Measurements from ENCODE around the gene TRPM3.

Gene TRPM3

DNA sequence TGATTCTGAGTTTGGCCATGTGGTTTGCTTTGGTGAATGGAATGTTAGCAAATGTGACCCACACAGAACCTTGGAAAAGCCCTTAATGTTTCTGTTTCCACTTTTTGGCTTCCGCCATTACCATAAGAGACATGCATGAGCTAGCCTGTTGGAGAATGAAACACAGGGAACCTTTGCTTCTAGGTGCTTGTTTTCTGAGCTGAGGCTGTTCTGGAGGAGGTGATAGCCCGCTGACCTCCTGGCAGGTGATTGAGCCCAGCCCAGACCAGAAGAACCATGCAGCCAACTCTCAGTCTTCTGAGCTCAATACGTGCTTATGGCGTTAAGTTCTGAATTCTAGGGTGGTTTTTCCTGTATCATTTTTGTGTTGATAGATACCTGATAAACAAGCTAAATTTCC, 558.4 kb downstream of the TRPM3 start:
- no peak for DNase-seq (ENCODE audit: low read depth in 1 of 2, low spot score in 1 of 2)

DNA sequence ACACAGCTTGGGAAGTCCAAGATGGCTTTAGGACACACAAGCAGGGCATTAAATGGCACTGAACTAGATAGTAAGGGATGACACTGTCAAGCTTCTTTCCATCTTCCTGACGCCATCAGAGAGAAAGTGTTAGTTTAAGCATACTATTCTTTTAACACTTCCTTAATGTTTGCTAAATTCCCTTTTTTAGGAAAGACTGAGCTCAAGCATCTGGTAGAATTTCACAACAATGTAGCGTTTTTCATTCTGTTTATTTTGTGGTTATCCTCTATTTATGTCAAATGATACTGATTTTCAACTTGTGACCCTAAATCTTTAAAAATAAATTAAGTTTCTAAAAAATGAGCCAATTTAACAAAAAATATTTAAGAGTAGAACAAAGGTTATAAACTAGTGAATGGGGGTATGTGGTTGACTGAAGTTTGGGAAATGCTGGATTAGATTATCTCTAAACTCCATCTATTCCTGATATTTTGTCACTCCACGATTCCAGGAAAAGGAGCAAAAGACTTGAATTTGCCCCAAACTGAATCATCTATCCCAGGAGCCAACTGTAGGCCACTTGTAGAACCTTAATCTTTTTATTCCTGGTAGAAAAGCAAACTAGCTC, 559.5 kb downstream of the TRPM3 start:
- no peak for DNase-seq (ENCODE audit: low read depth in 1 of 2, low spot score in 1 of 2)

DNA sequence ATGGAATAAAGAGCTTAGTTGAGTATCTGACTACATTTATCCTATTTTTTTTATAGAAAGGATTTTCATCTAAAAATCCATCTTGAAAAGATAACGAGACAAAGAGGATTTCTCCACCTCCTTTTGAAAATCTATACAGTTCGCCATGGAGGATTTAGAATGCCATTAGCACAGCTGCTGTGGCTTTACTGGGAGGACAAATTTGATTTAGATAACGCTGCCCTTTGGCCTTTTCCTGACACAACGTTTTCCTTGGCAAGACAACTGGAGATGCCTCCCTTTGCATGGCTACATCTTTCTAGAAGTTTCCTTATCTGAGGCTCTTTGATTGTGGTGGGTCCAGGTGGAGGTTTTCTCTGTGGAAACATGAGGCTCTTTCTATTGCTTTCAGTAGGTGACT, 560.3 kb downstream of the TRPM3 start:
- no peak for DNase-seq (ENCODE audit: low read depth in 1 of 2, low spot score in 1 of 2)

DNA sequence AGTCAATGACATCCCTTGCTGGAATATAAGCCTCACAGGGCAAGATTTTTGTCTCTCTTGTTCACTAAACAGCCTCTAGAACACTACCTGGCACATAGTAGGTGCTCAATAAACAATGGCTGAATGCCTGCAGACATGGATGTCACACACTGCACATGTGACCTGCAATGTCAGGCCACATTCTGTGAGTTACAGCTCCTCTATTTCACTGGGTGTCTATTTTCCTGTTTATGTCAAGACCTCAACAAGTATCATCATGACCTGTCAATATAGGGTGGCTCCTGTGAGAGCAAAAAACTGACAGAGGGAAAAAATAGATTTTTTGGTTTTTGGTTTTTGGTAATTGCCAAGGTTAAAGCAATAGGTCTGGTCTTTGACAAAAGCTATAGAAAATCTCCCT, 562.3 kb downstream of the TRPM3 start:
- DNase-seq (ENCODE audit: low read depth in 1 of 2, low spot score in 1 of 2), result no peak

DNA sequence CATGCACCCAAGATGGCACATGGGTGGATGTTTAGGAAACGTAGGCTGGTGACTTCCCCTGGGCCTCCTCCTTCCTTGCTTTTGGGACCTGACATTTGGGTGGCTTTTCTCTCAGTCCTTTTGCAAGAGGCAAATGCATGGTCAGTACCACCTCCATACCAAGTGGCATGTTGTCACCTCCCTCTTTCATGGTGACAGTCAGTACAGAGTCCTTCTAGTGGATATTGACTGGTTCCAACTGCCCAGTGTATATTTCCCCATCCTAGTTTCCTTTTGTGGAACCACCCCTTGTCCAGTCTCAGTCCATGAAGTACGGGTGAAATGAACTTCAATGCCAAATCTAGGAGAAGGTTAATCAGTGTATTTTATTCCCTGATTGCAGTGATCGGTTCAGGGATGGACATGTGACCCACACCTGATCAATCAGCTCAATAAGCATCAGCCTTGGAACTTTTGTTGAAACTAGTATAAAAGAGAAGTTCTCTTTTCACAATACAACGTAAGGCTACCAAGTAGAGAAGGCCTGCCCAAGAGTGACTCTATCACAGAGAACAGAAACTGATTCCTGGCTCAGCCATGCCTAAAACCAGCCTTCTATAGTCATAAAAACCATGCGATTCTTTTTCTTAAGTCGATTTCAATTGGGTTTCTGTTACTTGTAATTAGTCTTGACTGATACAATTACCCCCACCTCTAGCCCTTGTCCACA, 563.6 kb downstream of the TRPM3 start:
- no peak for DNase-seq (ENCODE audit: low read depth in 1 of 2, low spot score in 1 of 2)

DNA sequence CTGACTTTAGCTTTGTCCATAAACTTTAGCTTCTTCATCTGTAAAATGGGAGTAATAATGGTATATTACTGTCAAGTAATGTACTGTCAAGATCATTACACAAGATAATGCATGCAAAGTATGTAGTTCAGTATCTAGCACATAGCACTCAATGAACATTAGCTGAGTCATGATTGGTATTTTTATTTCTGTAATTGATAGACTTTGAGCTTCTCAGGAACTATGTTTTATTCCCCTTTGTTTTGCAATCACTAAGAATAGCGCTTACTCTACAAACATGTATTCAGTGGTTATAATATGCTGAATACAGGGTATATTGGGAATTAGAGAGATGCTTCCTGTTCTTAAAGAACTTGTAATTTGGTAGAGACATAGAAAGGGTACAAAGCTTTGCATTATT, 564.6 kb downstream of the TRPM3 start:
- no peak for DNase-seq (ENCODE audit: low read depth in 1 of 2, low spot score in 1 of 2)

DNA sequence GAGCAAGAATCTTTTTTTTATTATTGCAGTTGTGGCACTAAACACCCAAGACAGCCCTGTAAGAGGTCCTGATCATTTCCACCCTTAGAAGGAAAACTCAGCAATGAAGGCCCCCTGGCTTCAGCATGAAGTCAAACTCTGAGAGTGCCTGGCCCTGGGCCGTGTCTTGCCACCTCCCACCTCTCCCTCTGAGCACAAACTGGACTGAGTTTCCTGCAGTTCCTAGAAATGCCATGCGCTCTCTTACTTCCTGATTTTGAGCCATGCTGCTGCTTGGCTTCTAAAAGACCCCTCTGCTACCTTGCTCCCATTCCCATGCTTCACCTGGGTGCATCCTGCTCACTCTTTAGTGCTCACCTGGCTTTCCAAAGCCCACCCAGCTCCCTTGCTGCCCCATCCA, 566.5 kb downstream of the TRPM3 start:
- no peak for DNase-seq (ENCODE audit: low read depth in 1 of 2, low spot score in 1 of 2)

DNA sequence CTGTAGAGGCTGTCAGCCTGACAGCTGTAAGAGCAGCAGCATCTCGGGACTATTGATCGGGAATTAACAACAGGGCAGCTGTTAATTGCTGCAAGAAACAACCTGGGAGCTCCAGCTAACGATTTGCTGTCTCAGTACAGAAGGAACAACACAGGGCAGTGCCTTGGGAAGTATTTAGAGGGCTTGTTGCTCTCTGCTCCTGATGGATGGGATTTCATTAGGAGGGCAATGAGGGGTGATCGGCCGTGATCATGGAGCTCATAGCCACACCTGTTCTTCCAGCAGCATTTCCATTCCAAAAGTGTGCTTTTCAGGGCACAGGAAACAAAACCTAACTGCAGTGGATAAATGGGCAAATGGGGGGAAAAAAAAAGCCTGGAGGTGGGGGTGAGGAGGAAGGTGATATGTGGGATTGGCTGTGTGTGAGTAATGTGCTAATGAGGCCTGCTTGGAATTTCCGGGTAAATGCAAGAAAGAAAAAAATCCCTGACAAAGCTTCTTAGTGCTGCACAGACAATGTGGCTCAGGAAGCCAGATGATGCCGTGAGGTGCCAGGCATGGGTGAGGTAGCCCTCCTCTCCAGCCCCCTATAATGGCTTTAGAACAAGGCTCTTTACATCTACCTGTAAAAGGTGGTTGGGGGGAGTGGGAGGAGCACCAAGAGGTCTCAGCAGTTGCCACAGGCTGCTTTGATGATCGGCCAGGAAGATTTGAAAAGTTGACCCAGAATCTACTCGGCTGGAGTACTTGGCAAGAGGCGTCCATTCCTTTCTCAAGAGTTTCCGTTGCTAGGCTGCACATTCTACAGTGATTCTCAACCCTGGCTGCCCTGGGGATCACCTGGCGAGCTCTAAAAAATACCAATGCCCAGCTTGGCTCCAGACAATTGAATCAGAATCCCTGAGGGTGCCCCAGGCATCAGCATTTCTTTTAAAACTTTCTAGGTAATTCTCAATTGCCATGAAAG, 567.4 kb downstream of the TRPM3 start:
- no peak for DNase-seq (ENCODE audit: low read depth in 1 of 2, low spot score in 1 of 2)

DNA sequence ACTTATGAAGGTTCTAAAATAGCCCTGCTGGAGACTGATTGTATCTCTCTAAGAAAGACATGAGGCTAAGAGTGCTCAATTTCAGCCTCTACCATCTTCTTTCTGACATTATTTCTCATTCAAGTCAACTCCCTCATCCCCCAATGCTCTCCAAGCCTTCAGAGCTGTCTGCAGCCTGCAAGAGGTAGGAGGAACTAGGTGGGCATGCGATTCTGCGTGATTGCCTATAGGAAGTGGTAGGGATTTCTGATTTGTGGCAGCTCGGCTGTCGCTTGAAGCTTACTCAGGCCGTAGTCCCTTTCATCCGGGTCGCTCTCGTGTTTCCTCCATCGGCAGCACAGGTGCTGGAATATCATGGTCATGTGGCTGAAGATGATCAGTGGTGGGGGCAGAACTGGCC, 568.9 kb downstream of the TRPM3 start:
- no peak for DNase-seq (ENCODE audit: low read depth in 1 of 2, low spot score in 1 of 2)

DNA sequence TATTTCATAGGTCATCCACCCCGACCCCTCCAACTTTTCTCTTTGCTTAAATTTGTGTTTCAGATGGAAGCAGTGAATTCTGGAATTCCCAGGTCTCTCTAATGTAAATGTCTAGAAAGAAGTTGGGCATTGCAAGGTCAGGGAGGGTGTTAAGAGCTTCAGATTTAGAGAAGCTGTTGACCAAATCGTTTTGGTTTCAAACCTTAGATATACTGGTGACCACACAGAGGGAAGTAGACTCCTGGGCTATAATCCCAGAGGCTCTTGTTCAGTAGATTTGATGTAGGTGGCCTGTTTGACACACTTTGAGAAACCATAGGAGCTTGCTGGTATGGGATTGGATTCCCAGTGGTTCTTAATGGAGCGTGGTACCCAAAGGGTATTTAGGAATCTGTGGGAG, 569.6 kb downstream of the TRPM3 start:
- DNase-seq (ENCODE audit: low read depth in 1 of 2, low spot score in 1 of 2), result no peak

DNA sequence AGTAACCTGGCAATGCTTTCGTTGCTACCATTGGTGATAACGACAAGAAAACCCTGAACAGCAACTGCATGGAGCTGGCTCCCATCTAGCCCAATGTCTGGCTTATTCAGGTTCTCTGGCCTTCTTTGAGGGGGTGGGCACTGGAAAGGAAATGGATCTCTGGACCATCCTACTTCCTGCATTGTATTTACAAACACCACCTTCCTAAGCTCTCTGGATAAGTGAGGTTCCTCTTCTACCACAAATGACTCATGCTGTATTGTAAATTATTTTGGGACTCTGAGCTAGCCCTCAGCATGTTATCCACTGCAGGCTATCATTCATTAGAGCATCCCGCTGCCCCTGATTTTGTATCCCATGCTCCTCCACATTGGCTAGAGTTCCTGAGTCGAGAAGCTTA, 570.0 kb downstream of the TRPM3 start:
- DNase-seq (ENCODE audit: low read depth in 1 of 2, low spot score in 1 of 2), result no peak

DNA sequence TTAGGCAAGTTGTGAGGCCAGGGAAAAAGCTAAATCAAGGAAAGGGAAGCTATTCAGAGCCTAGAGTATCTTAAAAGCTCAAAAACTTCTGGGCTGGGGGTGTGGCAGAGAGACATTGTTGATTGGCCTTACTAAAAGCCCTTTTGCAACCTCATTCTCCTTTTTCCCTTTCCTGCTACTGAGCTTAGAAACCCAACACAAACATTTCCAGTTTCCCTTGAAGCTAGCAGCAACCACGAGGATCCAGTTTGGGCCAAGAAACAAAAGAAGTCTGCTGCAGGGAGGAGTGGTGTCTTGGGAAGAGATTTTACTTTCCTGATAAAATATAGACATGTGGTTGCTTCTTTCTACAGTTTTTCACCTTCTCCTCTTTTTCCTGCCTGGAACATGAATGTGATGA, 571.5 kb downstream of the TRPM3 start:
- no peak for DNase-seq (ENCODE audit: low read depth in 1 of 2, low spot score in 1 of 2)

DNA sequence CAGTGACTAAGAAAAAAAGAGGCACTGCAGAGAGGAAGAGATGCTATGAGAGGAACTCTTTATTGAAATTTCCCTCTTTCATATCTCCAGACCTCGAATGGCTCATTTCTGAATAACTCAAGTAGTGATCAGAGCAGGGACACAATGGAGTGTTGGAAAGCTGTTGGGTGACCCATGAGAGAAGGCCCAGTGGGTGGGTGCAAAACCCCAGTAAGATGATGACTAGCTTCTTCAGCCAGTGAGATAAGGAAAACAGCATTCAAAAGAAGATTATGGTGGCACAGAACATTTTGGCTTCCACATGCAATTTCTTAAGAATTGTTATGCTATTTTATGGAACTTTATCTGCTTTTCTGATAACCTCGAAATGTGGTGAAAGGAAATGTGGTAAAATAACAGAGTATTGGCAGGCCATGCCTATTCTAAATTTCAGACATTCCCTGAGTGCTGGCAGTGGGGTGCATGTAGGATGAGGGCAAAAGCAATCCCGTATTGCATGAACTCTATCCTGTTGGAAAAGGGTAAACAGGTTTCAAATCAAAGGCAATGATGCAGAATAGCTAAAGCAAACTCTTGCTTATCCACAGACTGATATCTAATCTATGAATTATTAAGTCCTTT, 579.0 kb downstream of the TRPM3 start:
- DNase-seq (ENCODE audit: low read depth in 1 of 2, low spot score in 1 of 2), result no peak

DNA sequence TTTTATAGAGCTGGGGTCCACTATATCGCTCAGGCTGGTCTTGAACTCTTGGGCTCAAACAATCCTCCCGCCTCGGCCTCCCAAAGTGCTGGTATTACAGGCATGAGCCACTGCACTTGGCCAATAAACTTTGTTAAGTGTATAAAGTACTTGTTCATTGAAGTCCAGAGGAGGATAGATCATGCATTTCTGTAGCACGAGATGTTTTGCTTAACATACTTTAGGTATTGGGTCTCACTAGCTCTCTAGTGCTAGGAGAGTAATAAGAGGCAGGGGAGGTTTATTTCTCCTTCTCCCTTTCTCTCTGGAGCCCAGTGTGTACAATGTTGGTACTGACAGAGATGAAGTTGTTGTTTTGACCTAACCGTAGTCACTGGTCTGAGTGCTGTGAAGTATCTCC, 581.4 kb downstream of the TRPM3 start:
- no peak for DNase-seq (ENCODE audit: low read depth in 1 of 2, low spot score in 1 of 2)

DNA sequence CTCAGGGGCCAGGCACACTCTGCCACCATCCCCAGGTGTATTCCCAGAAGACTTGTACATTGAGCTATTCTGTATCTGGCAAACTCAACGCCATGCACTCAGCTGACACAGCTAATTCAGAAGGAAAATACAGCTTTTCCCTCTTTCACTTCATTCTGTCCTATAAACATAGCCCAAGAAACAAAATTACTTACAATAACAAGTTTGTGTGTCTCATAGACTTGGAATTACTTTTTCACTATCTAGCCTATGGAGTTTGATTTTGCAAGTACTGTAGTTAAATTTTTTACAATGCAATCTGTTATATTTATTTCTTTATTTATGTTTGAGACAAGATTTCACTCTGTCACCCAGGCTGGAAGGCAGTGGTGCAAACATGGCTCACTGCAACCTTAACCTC, 581.9 kb downstream of the TRPM3 start:
- DNase-seq (ENCODE audit: low read depth in 1 of 2, low spot score in 1 of 2), result no peak

DNA sequence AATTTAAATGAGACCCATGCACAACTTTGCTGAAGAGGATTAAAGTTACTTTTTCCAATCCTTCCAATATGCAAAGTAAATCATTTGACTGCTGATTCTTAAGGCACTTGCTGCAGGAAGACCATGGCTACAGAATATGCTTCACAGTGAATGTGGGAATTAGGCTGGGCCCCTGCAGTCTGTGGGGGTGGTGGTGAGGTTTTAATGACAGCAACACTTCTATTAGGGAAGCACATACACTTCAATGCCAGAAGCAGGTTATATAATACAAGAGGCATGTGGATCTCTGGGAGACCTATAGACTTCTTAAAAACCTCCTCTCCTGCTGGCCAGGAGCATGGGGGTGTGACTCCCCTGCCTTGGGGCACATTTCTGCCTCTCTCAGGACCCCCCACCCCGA, 582.4 kb downstream of the TRPM3 start:
- no peak for DNase-seq (ENCODE audit: low read depth in 1 of 2, low spot score in 1 of 2)

DNA sequence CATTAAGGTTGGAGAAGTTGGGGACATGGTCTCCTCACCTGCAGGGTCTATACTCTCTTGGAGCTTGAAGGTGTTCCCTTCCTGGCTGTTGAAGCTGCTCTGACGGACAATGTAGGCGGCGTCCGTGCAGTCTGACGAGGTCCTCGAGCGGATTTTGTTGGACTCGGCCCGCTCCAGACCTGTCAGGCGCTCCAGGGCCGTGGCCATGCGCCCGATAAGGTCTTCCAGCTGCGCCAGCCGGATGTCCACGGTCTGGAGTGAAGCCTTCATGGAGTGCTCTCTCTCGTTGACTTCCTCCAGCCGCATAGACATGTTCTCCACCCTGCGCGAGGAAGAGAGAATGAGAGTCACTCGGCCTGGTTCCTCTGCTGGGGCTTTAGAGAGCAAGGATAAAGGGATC, 584.3 kb downstream of the TRPM3 start:
- DNase-seq (ENCODE audit: low read depth in 1 of 2, low spot score in 1 of 2), result no peak

DNA sequence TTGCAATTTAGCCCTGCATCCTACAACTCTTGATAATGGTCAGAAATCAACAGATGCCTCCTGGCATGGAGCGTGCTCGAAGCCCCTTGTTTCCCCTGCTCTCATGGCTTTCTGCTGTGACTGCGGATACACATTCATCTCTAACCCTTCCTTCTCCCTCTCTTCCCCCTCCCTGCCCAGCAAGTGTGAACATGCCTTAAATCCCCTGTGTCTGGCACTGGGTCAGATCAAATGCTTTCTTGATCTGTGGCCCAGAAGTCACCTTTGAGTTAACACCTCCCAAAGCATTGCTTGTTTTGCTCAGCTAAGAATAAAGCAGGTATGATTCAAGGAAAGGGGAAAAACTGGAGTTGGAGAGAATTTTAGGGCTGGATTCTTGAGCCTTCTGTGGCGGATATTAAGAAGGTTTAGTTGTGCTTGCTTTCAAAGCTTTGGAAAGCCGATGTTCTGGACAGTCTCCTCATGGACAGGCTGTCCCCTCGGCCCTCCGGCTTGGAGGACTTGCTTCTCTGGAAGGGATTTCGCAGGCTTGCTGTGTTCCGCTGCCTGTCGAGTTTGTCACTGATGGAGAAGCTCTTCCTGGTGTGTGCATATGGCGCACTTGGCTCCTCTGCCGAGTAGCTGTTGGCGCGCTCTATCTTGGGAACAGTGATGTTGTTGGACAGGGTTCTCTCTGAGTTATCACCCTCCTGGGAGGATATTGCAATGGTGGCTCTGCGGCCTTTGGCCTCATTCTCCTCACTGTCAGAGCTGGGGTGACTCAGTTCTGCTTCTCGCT, 585.7 kb downstream of the TRPM3 start:
- no peak for DNase-seq (ENCODE audit: low read depth in 1 of 2, low spot score in 1 of 2)

DNA sequence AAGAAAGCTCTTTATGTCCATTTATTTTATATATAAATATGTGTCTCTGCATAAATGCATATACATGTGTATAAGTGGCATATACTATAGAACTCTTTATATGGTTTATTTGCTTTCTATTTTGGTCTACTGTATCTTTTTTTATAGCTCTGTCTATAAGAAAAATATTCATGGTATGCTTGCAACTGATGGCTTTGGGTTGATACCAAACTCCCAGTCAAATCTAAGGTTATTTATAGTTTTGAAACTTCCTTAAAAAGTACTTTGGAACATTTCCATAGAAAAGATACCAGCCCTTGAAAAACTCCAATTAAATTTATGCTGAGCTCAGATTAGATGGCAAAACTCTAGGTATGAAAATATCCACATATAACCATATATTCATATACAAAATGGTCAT, 587.0 kb downstream of the TRPM3 start:
- no peak for DNase-seq (ENCODE audit: low read depth in 1 of 2, low spot score in 1 of 2)

DNA sequence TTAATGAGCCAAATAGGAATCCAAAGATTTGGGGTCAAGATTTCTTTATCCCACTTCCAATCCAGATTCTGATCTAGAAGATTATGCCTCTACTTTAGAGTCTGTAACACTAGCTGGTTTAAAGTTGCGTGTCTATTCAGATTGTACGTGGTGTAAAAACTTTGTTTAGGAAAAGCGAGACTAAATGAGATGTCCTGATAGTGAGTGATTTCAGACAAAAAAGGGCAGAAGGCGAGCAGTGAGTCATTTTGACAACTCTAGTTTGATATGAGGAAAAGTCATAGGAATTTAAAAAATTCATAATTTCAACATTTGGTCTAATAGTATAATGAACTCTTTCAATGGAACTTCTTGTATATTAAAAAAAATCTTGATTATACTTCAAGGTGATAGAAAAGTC, 587.4 kb downstream of the TRPM3 start:
- no peak for DNase-seq (ENCODE audit: low read depth in 1 of 2, low spot score in 1 of 2)

DNA sequence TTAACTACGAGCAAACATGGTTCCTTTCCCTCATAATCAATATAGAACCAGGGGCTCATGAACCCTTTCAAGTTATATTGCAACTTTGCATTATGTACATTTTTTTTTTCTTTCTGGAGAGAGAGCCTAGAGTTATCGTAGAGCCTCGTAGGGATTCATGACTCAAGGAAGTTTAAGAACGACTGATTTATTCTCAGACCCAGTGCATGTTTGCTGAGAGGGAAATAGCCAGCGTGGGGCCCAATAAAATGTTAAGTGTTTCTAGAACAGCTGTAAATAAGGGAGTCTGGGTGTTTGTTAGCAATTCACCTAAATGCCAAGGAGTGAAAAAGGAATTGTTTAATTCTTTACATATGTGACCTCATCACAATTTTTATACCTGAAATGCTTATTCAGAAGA, 587.9 kb downstream of the TRPM3 start:
- DNase-seq (ENCODE audit: low read depth in 1 of 2, low spot score in 1 of 2), result no peak

Data from activated CD4-positive, alpha-beta T cell treated with anti-CD3 and anti-CD28 coated beads, Interleukin-2, amount 50 U/mL, for 24 hours (primary cell).